Measurements from ENCODE around the gene PPIL1.

PPIL1 gene

GRCh38 chr6:36855750-36856149, 18.9 kb downstream of the PPIL1 start:
- DNase-seq (ENCODE audit: low read depth) = no peak

GRCh38 chr6:36853325-36853724, 21.3 kb downstream of the PPIL1 start:
- peak; percentile 89 for DNase-seq (ENCODE audit: low read depth)

- DNase-seq (ENCODE audit: low read depth) = peak; percentile 89
Observed at GRCh38 chr6:36852481-36853147, 22.0 kb downstream of the PPIL1 start.

- no peak for DNase-seq (ENCODE audit: low read depth)
Observed at GRCh38 chr6:36851626-36852025, 23.0 kb downstream of the PPIL1 start.

GRCh38 chr6:36851149-36851614, 23.4 kb downstream of the PPIL1 start:
- DNase-seq (ENCODE audit: low read depth) = peak; percentile 78

- no peak for DNase-seq (ENCODE audit: low read depth)
Observed at GRCh38 chr6:36850021-36850420, 24.6 kb downstream of the PPIL1 start.

- no peak for DNase-seq (ENCODE audit: low read depth)
Observed at GRCh38 chr6:36848658-36849441, 25.8 kb downstream of the PPIL1 start.

- no peak for DNase-seq (ENCODE audit: low read depth)
Observed at GRCh38 chr6:36847991-36848390, 26.6 kb downstream of the PPIL1 start.

GRCh38 chr6:36847152-36847551, 27.5 kb downstream of the PPIL1 start:
- DNase-seq (ENCODE audit: low read depth) = no peak

GRCh38 chr6:36845233-36845632, 29.4 kb downstream of the PPIL1 start:
- DNase-seq (ENCODE audit: low read depth) = no peak

- no peak for DNase-seq (ENCODE audit: low read depth)
Observed at GRCh38 chr6:36844232-36845170, 30.1 kb downstream of the PPIL1 start.

- DNase-seq (ENCODE audit: low read depth) = no peak
Observed at GRCh38 chr6:36843170-36843569, 31.4 kb downstream of the PPIL1 start.

- DNase-seq (ENCODE audit: low read depth) = no peak
Observed at GRCh38 chr6:36841756-36842155, 32.8 kb downstream of the PPIL1 start.

- DNase-seq (ENCODE audit: low read depth) = no peak
Observed at GRCh38 chr6:36840432-36841403, 33.9 kb downstream of the PPIL1 start.

- peak; percentile 46 for DNase-seq (ENCODE audit: low read depth)
Observed at GRCh38 chr6:36839749-36840431, 34.7 kb downstream of the PPIL1 start.

- no peak for DNase-seq (ENCODE audit: low read depth)
Observed at GRCh38 chr6:36838896-36839748, 35.5 kb downstream of the PPIL1 start, which contains the start of gene CPNE5. CPNE5 (minus strand) TSS chr6:36839444; CDS start chr6:36839377, 67 bp downstream.

GRCh38 chr6:36837686-36838085, 36.9 kb downstream of the PPIL1 start:
- no peak for DNase-seq (ENCODE audit: low read depth)

- no peak for DNase-seq (ENCODE audit: low read depth)
Observed at GRCh38 chr6:36837022-36837339, 37.6 kb downstream of the PPIL1 start.
